GM23248 (cell line): Measurements from ENCODE around the gene PTPRR.

Experiments
- EZH2 ChIP-seq: fragments of 200-600 bp; sonication (generic); IDR thresholded peaks from 2 replicates; pipeline ENCODE4 v1.6.1; 2018; ENCODE audit warnings: antibody characterized with exemption, mild to moderate bottlenecking; ENCODE audit not compliant: insufficient read depth, poor library complexity, severe bottlenecking
- EZH2phosphoT487 ChIP-seq: fragments of 200-600 bp; sonication (generic); IDR thresholded peaks from 2 replicates; pipeline ENCODE4 v1.6.1; 2018; ENCODE audit warnings: antibody characterized with exemption, moderate library complexity, mild to moderate bottlenecking, low read depth; ENCODE audit not compliant: insufficient read depth

- no peak for TF ChIP-seq EZH2
- TF ChIP-seq EZH2phosphoT487: no peak
These were observed 77.6 kb downstream of the PTPRR start for GRCh38 chr12:70842942-70843341.
